NB4 (cell line): ENCODE results near the gene UVRAG.

ENCODE experiments used
- MYC ChIP-seq: IDR thresholded peaks from 2 replicates; pipeline ENCODE4 v1.6.1; 2011; ENCODE audit warnings: low read depth, low read length
- POLR2A ChIP-seq: IDR thresholded peaks from 2 replicates; pipeline ENCODE4 v1.6.1; 2011; ENCODE audit warnings: mild to moderate bottlenecking; ENCODE audit not compliant: insufficient read length; ENCODE audit errors: extremely low read depth
- TF ChIP-seq, protein P1 (sequence below): IDR thresholded peaks from one replicate; pipeline ENCODE4 v1.5.1; 2012; ENCODE audit warnings: low read depth, low read length

DNA sequence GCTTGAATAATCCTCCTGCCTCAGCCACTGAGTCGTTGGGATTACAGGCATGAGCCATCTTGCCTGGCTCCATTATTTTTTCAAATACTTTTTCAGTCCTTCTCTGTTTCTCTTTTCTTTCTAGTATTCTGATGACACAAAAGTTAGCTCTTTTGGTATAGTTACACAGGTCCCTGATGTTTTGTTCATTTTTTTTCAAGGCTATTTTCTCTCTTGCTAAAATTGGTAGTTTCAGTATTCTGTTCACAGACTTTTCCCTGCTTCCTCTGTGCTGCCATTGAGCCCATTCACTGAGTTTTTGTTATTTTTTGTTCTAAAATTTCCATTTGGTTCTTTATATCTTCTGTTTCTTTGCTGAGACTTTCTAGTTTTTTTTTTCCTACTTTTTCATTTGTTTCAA is 166.5 kb downstream of the UVRAG start:
- no peak for TF ChIP-seq MYC
- TF ChIP-seq, protein P1, sequence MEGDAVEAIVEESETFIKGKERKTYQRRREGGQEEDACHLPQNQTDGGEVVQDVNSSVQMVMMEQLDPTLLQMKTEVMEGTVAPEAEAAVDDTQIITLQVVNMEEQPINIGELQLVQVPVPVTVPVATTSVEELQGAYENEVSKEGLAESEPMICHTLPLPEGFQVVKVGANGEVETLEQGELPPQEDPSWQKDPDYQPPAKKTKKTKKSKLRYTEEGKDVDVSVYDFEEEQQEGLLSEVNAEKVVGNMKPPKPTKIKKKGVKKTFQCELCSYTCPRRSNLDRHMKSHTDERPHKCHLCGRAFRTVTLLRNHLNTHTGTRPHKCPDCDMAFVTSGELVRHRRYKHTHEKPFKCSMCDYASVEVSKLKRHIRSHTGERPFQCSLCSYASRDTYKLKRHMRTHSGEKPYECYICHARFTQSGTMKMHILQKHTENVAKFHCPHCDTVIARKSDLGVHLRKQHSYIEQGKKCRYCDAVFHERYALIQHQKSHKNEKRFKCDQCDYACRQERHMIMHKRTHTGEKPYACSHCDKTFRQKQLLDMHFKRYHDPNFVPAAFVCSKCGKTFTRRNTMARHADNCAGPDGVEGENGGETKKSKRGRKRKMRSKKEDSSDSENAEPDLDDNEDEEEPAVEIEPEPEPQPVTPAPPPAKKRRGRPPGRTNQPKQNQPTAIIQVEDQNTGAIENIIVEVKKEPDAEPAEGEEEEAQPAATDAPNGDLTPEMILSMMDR = no peak
- no peak for TF ChIP-seq POLR2A
